ENCODE measurements around the gene ZC3H12D.

The ZC3H12D gene

DNA sequence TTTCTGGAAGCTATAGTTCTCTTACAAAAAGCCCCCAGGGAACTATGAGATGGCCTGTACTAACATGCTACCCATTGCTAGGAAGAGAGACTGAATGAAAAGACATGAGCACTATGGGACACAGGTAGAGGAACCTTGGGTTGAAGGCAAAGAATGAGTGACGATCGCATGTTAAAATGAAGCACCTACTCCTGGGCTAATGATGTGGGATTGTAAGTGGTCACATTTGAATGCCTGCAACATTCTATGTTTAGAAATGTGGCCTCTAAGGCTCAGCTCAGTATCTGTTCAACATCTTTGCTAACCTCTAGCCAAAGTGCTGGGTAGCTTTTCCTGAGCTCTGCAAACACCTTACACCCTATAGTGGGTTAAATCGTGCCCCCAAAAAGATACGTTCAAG lies 5.2 kb upstream of the ZC3H12D start:
- Mint-ChIP-seq H3K4me3 (no peak overlapping the region), H3K9me3 (no peaks in the 10 kb centered on the region), H3K4me1 (peaks cover 4% of the 10 kb centered on the region), H3K27ac (no peak overlapping the region), H3K36me3 (ENCODE audit: low read depth) (no peaks in the 10 kb centered on the region), H3K27me3 (ENCODE audit: low read depth, poor library complexity) (peaks cover 25% of the 10 kb centered on the region)
- TF ChIP-seq, protein P1, sequence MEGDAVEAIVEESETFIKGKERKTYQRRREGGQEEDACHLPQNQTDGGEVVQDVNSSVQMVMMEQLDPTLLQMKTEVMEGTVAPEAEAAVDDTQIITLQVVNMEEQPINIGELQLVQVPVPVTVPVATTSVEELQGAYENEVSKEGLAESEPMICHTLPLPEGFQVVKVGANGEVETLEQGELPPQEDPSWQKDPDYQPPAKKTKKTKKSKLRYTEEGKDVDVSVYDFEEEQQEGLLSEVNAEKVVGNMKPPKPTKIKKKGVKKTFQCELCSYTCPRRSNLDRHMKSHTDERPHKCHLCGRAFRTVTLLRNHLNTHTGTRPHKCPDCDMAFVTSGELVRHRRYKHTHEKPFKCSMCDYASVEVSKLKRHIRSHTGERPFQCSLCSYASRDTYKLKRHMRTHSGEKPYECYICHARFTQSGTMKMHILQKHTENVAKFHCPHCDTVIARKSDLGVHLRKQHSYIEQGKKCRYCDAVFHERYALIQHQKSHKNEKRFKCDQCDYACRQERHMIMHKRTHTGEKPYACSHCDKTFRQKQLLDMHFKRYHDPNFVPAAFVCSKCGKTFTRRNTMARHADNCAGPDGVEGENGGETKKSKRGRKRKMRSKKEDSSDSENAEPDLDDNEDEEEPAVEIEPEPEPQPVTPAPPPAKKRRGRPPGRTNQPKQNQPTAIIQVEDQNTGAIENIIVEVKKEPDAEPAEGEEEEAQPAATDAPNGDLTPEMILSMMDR (IDR thresholded peaks at IDR 0.05), result no peak
- no peak for DNase-seq

GRCh38 chr6:149488815-149489214 lies 4.0 kb upstream of the ZC3H12D start:
- no peak overlapping the region for H3K4me3 Mint-ChIP-seq
- H3K9me3 Mint-ChIP-seq, result no peaks in the 10 kb centered on the region
- peaks cover 15% of the 10 kb centered on the region for H3K4me1 Mint-ChIP-seq
- no peak overlapping the region for H3K27ac Mint-ChIP-seq
- H3K27me3 Mint-ChIP-seq (ENCODE audit: low read depth, poor library complexity), result peaks cover 29% of the 10 kb centered on the region
- TF ChIP-seq, protein P1 (IDR thresholded peaks at IDR 0.05), result no peak
- no peak for DNase-seq
- no peaks in the 10 kb centered on the region for H3K36me3 Mint-ChIP-seq (ENCODE audit: low read depth)

DNA sequence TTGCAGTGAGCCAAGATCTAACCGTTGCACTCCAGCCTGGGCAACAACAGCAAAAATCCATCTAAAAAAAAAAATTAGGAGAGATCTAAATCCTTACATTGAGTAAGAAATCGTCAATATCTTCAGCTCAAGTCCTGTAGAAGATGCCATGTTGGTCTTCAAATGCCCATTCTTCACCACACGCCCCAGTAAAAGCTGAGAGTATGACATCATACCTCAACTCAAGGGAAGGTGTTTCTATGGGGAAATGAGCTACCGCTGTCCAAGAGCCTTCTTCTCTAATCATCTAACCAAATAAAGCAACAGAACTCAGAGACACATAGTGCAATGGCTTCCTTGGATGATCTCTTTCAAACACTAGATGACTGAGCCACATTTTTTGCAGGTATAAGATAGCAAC lies 2.5 kb upstream of the ZC3H12D start:
- no peak overlapping the region for H3K4me3 Mint-ChIP-seq
- H3K4me1 Mint-ChIP-seq, result peaks cover 30% of the 10 kb centered on the region
- no peaks in the 10 kb centered on the region for H3K36me3 Mint-ChIP-seq (ENCODE audit: low read depth)
- H3K27ac Mint-ChIP-seq, result no peak overlapping the region
- DNase-seq, result no peak
- no peaks in the 10 kb centered on the region for H3K9me3 Mint-ChIP-seq
- TF ChIP-seq, protein P1 (IDR thresholded peaks at IDR 0.05), result no peak
- H3K27me3 Mint-ChIP-seq (ENCODE audit: low read depth, poor library complexity), result peaks cover 29% of the 10 kb centered on the region

DNA sequence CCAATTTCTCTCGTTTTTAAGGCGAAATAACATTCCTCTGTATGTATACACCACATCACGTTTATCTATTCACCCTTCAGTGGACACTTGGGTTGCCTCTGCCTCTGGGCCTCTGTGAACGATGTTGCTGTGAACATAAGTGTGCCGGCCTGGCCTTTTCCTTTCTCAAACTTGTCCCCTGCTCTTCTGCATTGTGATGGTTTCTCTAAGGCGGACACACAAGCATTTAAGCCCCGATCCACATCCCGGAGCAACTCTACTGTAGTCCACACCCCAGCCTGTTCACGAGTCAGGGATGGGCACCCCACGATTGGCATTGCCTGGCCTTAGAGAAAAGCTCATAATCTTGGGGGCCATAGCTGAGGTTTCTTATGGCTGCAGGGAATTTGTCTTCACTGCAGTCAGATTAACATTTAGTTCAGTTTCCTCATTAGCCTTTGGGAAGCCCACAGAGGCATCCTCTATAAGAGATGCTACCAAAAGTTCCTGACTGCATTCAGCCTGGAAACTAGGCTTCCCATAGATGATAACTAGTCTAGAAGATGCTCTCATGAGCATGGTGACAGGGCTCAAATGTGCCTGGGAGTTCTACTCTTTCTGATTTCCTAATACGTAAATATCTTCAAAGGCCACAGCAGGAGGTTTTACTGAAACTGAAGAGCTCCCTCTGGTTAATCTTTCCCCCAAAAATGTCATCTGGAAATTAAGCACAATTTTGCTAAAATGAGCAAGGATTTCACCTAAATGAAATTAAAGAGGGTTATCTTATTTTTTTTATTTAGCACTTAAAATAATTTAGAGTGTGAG lies 762 bp downstream of the ZC3H12D start:
- Mint-ChIP-seq H3K4me1 (peaks cover 54% of the 10 kb centered on the region), H3K9me3 (no peaks in the 10 kb centered on the region), H3K27me3 (ENCODE audit: low read depth, poor library complexity) (peaks cover 25% of the 10 kb centered on the region), H3K4me3 (no peak overlapping the region), H3K36me3 (ENCODE audit: low read depth) (no peaks in the 10 kb centered on the region), H3K27ac (peak overlapping the region; percentile 98)
- TF ChIP-seq, protein P1 (IDR thresholded peaks at IDR 0.05), result no peak
- DNase-seq, result no peak

DNA sequence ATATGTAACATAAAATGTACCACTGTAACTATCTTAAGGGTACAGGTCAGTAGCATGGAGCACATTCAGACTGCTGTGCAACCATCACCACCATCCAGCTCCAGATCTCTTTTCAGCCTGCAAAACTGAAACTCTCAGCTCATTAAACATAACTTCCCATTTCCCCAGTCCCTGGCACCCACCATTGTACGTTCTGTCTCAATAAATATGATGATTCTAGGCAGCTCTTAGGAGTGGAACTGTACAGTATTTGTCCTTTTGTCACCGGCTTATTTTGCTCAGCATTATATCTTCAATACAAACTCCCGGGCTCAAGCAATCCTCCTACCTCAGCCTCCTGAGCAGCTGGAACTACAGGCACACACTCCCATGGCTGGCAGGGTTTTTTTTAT lies 1.5 kb downstream of the ZC3H12D start:
- Mint-ChIP-seq H3K36me3 (ENCODE audit: low read depth) (no peaks in the 10 kb centered on the region), H3K27me3 (ENCODE audit: low read depth, poor library complexity) (peaks cover 20% of the 10 kb centered on the region), H3K4me1 (peaks cover 54% of the 10 kb centered on the region), H3K27ac (peak overlapping the region; percentile 89), H3K4me3 (no peak overlapping the region), H3K9me3 (no peaks in the 10 kb centered on the region)
- TF ChIP-seq, protein P1 (IDR thresholded peaks at IDR 0.05), result no peak
- no peak for DNase-seq

Data from nephron progenitor cell (in vitro differentiated cells).